ENCODE data around the gene GAPVD1.

Gene GAPVD1

GRCh38 chr9:125361837-125362531 is 100.4 kb downstream of the GAPVD1 start:
- peaks cover 60% of the 10 kb centered on the region for H3K36me3 ChIP-seq (ENCODE audit: insufficient read depth, insufficient read length, low read length)
- no peaks in the 10 kb centered on the region for H3K9me3 ChIP-seq (ENCODE audit: insufficient read depth, low read length)
- H3K27me3 ChIP-seq (ENCODE audit: insufficient read depth, insufficient read length): no peaks in the 10 kb centered on the region
- no peak for DNase-seq (ENCODE audit: low read depth, low spot score)
- no peak overlapping the region for H3K4me3 ChIP-seq (ENCODE audit: insufficient read length, low read depth)
- H3K4me1 ChIP-seq (ENCODE audit: insufficient read depth, insufficient read length): no peaks in the 10 kb centered on the region
- TF ChIP-seq ZNF274 (IDR thresholded peaks at IDR 0.05; ENCODE audit: low read depth, low read length) (no peak), SUZ12 (IDR thresholded peaks at IDR 0.05; ENCODE audit: extremely low read depth, insufficient read depth, insufficient read length) (no peak), YY1 (IDR thresholded peaks at IDR 0.05; ENCODE audit: insufficient read depth, insufficient read length) (no peak)
- no peak overlapping the region for H3K9ac ChIP-seq (ENCODE audit: insufficient read length, low read depth)

GRCh38 chr9:125366676-125367075 is 105.0 kb downstream of the GAPVD1 start:
- Histone ChIP-seq H3K36me3 (ENCODE audit: insufficient read depth, insufficient read length, low read length) (peaks cover 23% of the 10 kb centered on the region), H3K4me1 (ENCODE audit: insufficient read depth, insufficient read length) (peaks cover 3% of the 10 kb centered on the region), H3K27me3 (ENCODE audit: insufficient read depth, insufficient read length) (no peaks in the 10 kb centered on the region), H3K4me3 (ENCODE audit: insufficient read length, low read depth) (no peak overlapping the region), H3K9me3 (ENCODE audit: insufficient read depth, low read length) (no peaks in the 10 kb centered on the region), H3K9ac (ENCODE audit: insufficient read length, low read depth) (no peak overlapping the region)
- no peak for DNase-seq (ENCODE audit: low read depth, low spot score)
- TF ChIP-seq ZNF274 (IDR thresholded peaks at IDR 0.05; ENCODE audit: low read depth, low read length) (no peak), SUZ12 (IDR thresholded peaks at IDR 0.05; ENCODE audit: extremely low read depth, insufficient read depth, insufficient read length) (no peak), YY1 (IDR thresholded peaks at IDR 0.05; ENCODE audit: insufficient read depth, insufficient read length) (no peak)

- Histone ChIP-seq H3K36me3 (ENCODE audit: insufficient read depth, insufficient read length, low read length) (no peaks in the 10 kb centered on the region), H3K27me3 (ENCODE audit: insufficient read depth, insufficient read length) (peaks cover 4% of the 10 kb centered on the region), H3K9me3 (ENCODE audit: insufficient read depth, low read length) (no peaks in the 10 kb centered on the region), H3K4me1 (ENCODE audit: insufficient read depth, insufficient read length) (peaks cover 10% of the 10 kb centered on the region), H3K9ac (ENCODE audit: insufficient read length, low read depth) (no peak overlapping the region), H3K4me3 (ENCODE audit: insufficient read length, low read depth) (no peak overlapping the region)
- no peak for TF ChIP-seq ZNF274 (IDR thresholded peaks at IDR 0.05; ENCODE audit: low read depth, low read length)
- TF ChIP-seq SUZ12 (IDR thresholded peaks at IDR 0.05; ENCODE audit: extremely low read depth, insufficient read depth, insufficient read length): no peak
- DNase-seq (ENCODE audit: low read depth, low spot score): no peak
Observed at GRCh38 chr9:125370786-125371185, 109.2 kb downstream of the GAPVD1 start.

DNA sequence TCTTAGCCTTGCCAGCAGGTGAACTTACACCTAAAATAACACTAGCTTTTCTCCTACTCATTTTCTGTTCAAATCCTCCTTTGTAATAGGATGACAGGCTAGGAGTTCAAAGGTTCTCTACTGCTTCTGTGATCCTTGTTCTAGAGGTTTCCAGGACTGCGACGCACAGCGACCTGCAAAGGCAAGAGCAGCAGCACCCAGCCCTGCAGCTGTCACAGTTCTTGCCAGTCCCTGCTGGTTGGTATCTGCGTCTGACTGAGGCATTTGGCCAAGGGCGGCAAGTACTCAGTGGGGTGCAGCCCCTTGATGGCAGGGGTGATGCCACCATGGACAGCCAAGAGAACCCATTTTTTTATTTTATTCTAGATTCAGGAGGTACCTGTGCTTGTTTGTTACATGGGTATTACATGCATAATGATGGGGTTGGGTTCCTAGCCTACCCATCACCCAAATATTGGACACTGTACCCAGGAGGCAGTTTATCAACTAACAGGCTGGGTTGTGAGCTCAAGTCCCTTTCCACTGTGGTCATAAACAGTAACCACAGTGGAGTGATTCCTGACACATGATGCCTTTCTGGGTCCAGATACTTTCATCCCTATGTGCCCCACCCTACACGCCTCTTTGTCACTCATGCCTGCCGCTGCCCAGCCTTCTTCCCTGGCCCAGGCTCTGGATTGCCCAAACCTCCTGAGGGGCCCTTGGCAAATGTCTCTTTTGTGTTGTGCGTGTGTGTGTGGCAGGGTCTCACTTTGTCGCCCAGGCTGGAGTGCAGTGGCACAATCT is 111.0 kb downstream of the GAPVD1 start:
- DNase-seq (ENCODE audit: low read depth, low spot score): no peak
- Histone ChIP-seq H3K9me3 (ENCODE audit: insufficient read depth, low read length) (no peaks in the 10 kb centered on the region), H3K9ac (ENCODE audit: insufficient read length, low read depth) (no peak overlapping the region), H3K4me3 (ENCODE audit: insufficient read length, low read depth) (no peak overlapping the region), H3K27me3 (ENCODE audit: insufficient read depth, insufficient read length) (peaks cover 4% of the 10 kb centered on the region), H3K4me1 (ENCODE audit: insufficient read depth, insufficient read length) (peaks cover 12% of the 10 kb centered on the region), H3K36me3 (ENCODE audit: insufficient read depth, insufficient read length, low read length) (no peaks in the 10 kb centered on the region)
- no peak for TF ChIP-seq ZNF274 (IDR thresholded peaks at IDR 0.05; ENCODE audit: low read depth, low read length)
- no peak for TF ChIP-seq SUZ12 (IDR thresholded peaks at IDR 0.05; ENCODE audit: extremely low read depth, insufficient read depth, insufficient read length)
- TF ChIP-seq YY1 (IDR thresholded peaks at IDR 0.05; ENCODE audit: insufficient read depth, insufficient read length): no peak

DNA sequence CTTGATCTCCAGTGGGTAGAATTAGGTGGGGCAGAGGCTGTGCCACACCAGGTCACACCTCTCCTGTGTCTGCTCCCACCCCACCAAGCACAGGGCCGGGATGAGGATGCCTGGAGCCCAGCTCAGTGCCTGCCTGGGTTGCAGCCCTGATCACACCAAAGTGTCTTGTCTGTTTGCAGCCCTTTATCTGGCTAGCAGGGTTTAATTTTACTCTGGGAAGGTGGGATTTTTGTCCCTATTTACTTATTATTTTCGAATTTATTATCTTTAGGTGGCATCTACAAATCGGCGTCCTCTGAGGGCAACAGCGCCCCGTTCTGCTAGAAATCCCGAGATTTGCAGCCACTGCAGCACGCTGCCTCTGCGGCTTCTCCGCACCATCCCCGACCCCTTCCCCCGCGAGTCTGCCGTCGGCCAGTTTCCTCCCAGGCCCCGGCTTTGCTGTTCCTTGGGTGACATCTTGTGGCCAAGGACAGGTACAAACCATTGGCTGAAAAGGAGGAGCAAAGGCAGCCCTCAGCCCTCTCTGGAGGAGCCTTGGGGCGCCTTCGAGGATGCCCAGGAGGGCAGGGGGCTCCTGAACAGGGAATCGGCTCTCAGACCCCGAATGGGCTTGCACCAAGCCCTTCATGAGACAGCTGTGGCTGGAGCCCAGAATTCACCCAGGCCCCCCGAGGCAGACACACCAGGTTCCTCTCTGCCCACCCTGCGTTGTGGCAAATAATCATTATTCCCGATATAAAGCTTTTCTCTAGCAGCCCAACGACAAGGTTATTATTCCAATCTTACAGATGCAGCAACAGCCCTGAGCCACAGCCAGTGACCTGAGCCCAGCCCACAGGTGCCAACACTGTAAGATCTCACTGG is 113.0 kb downstream of the GAPVD1 start:
- no peaks in the 10 kb centered on the region for H3K36me3 ChIP-seq (ENCODE audit: insufficient read depth, insufficient read length, low read length)
- H3K27me3 ChIP-seq (ENCODE audit: insufficient read depth, insufficient read length): peaks cover 4% of the 10 kb centered on the region
- peak; percentile 72 for DNase-seq (ENCODE audit: low read depth, low spot score)
- H3K9me3 ChIP-seq (ENCODE audit: insufficient read depth, low read length): no peaks in the 10 kb centered on the region
- H3K9ac ChIP-seq (ENCODE audit: insufficient read length, low read depth): peak overlapping the region; percentile 32
- no peak overlapping the region for H3K4me3 ChIP-seq (ENCODE audit: insufficient read length, low read depth)
- TF ChIP-seq YY1 (IDR thresholded peaks at IDR 0.05; ENCODE audit: insufficient read depth, insufficient read length): no peak
- peaks cover 12% of the 10 kb centered on the region for H3K4me1 ChIP-seq (ENCODE audit: insufficient read depth, insufficient read length)

DNA sequence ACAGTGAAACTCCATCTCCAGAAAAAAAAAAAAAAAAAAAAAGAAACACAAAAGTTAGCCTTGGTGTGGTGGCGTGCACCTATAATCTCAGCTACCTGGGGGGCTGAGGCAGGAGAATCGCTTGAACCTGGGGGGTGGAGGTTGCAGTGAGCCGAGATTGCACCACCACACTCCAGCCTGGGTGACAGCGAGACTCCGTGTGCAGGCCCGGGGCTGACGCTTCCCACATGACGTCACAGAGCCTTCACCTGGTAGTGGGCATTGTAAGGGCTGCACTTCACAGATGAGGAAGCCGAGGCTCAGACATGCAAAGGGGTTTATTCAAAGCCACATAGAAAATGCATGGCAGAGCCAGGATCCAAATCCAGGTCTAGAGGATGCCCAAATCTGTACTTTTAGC is 114.2 kb downstream of the GAPVD1 start:
- Histone ChIP-seq H3K9me3 (ENCODE audit: insufficient read depth, low read length) (no peaks in the 10 kb centered on the region), H3K27me3 (ENCODE audit: insufficient read depth, insufficient read length) (peaks cover 4% of the 10 kb centered on the region), H3K4me1 (ENCODE audit: insufficient read depth, insufficient read length) (peaks cover 14% of the 10 kb centered on the region), H3K4me3 (ENCODE audit: insufficient read length, low read depth) (no peak overlapping the region), H3K36me3 (ENCODE audit: insufficient read depth, insufficient read length, low read length) (no peaks in the 10 kb centered on the region), H3K9ac (ENCODE audit: insufficient read length, low read depth) (no peak overlapping the region)
- no peak for DNase-seq (ENCODE audit: low read depth, low spot score)
- TF ChIP-seq YY1 (IDR thresholded peaks at IDR 0.05; ENCODE audit: insufficient read depth, insufficient read length) (no peak), SUZ12 (IDR thresholded peaks at IDR 0.05; ENCODE audit: extremely low read depth, insufficient read depth, insufficient read length) (no peak), ZNF274 (IDR thresholded peaks at IDR 0.05; ENCODE audit: low read depth, low read length) (no peak)

Data from NT2/D1 (cell line).